Hepatocyte (in vitro differentiated cells): ENCODE measurements around the gene MMP1.
A peak's percentile ranks its signal among the peaks of the same experiment; 100 is the strongest.

Experiments
- EZH2 ChIP-seq: fragments of 200-600 bp; sonication (generic); IDR thresholded peaks from 2 replicates; pipeline ENCODE4 v1.6.1; 2016; ENCODE audit warnings: antibody characterized with exemption, mild to moderate bottlenecking, borderline replicate concordance
- EZH2phosphoT487 ChIP-seq: fragments of 200-600 bp; sonication (generic); IDR thresholded peaks from one replicate; pipeline ENCODE4 v1.6.1; 2018; ENCODE audit warnings: antibody characterized with exemption, mild to moderate bottlenecking, low read depth, moderate library complexity; ENCODE audit not compliant: unreplicated experiment, severe bottlenecking
- TF ChIP-seq, protein P1 (sequence below): fragments of 200-600 bp; sonication (generic); IDR thresholded peaks from 2 replicates; pipeline ENCODE4 v1.5.1; 2016; ENCODE audit warnings: antibody characterized with exemption, mild to moderate bottlenecking; ENCODE audit not compliant: poor library complexity

DNA sequence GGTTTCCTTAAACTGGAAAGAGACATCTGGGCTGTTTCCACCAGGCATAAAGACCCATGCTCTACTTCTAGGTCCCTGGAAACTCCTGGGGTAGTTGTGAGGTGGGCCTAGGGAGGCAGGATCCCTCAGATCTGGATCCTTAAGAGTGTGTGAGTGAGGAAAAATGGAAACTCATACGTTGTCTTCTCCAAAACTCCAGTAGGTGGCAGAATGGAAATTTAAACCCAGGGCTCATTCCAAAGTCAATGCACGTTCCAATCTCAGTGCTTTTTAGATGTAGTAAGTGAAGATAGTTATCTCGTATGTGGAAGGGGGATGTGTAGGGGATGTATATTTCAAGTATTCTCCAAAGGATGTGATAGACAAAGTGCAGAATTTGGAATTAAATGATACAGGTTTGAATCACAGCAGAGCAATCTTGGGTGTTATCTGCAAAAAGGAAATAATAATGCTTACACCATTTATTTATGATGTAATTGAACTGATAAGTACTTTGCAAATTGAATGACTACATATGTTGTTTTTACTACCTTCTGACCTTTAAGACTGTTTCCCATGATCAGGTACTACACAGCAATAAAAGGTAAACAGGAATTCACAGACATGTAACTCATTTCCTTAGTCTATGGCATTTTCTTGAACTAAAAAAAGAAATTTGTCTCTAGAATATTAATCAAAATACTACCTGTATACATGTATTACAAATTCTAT lies 13.1 kb upstream of the MMP1 start:
- TF ChIP-seq EZH2 (no peak), EZH2phosphoT487 (no peak)
- TF ChIP-seq, protein P1, sequence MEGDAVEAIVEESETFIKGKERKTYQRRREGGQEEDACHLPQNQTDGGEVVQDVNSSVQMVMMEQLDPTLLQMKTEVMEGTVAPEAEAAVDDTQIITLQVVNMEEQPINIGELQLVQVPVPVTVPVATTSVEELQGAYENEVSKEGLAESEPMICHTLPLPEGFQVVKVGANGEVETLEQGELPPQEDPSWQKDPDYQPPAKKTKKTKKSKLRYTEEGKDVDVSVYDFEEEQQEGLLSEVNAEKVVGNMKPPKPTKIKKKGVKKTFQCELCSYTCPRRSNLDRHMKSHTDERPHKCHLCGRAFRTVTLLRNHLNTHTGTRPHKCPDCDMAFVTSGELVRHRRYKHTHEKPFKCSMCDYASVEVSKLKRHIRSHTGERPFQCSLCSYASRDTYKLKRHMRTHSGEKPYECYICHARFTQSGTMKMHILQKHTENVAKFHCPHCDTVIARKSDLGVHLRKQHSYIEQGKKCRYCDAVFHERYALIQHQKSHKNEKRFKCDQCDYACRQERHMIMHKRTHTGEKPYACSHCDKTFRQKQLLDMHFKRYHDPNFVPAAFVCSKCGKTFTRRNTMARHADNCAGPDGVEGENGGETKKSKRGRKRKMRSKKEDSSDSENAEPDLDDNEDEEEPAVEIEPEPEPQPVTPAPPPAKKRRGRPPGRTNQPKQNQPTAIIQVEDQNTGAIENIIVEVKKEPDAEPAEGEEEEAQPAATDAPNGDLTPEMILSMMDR = peak; percentile 56
